Activated T-cell treated with anti-CD3 and anti-CD28 coated beads for 24 hours (primary cell): ENCODE measurements around the gene AQP10.
"Not testable (repeated sequence)": the region's sequence is repeated elsewhere in the genome, so short reads cannot be mapped to it uniquely, and the experiment has no call there.

Source experiments
- DNase-seq: peaks from one replicate; pipeline ENCODE4 v3.0.0-alpha.2; 2020; ENCODE audit warnings: low read depth

AQP10 gene

DNA sequence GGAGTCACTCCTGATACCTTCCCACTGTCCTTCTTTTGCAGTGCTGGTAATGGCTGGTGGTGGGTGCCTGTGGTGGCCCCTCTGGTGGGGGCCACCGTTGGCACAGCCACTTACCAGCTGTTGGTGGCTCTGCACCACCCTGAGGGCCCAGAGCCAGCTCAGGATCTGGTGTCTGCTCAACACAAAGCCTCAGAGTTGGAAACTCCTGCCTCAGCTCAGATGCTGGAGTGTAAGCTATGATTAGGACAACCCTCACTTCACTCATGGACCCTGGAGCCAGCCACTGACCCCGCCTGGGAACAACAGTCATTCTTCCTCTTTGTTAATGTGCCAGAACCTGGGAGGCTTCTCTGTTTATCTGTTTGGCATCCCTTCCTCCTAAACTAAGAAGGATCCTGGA lies 3.3 kb downstream of the AQP10 start:
- DNase-seq, result no peak

DNA sequence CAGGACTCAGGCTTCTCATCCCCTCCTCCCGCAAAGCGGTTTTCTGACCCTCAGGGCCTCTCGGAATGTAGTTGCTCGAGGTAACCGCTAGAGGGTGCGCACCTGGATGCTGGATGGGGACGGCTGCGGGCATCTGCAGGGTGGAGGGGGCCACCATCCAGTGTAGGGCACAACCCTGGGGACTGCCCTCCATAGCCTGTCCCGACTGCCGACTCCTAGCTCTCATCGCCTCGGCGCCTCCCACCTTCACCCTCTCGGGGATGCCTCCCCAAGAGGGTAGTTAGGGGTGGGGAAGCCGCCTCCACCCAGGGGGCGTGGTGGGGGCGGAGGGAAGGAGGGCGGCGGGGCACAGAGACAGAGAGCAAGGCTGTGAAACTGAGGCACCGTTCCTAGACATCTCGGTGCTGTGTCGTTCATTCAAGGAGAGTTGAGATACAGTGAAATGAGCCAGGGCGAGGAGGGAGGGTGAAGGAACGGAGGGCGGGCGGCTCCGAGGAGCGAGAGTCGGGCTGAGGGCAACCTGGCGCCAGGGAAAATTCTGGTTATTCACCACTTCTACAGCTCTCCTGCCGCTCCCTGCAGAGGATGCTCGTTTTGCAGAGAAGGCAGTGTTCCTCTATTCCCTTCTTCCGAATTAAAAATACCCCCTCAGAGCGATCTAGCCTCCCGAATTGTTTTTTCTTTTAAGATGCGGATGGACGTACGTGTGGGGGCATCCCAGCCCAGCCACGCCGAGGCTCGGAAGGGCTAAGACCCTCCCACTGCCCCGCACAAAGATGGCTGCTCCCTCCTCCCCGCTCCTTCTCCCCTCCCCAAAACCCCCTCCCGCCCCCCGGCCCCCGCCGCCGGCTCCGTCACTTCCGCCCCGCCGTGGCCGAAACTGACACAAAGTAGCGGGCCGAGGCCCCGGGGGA lies 4.0 kb downstream of the AQP10 start, which contains the start of gene ATP8B2:
Gene ATP8B2 (plus strand): TSS at position 857 of the 914 bp plus-strand sequence. CDS start 2,617 bp downstream, outside the sequence.
- peak; percentile 77 for DNase-seq

DNA sequence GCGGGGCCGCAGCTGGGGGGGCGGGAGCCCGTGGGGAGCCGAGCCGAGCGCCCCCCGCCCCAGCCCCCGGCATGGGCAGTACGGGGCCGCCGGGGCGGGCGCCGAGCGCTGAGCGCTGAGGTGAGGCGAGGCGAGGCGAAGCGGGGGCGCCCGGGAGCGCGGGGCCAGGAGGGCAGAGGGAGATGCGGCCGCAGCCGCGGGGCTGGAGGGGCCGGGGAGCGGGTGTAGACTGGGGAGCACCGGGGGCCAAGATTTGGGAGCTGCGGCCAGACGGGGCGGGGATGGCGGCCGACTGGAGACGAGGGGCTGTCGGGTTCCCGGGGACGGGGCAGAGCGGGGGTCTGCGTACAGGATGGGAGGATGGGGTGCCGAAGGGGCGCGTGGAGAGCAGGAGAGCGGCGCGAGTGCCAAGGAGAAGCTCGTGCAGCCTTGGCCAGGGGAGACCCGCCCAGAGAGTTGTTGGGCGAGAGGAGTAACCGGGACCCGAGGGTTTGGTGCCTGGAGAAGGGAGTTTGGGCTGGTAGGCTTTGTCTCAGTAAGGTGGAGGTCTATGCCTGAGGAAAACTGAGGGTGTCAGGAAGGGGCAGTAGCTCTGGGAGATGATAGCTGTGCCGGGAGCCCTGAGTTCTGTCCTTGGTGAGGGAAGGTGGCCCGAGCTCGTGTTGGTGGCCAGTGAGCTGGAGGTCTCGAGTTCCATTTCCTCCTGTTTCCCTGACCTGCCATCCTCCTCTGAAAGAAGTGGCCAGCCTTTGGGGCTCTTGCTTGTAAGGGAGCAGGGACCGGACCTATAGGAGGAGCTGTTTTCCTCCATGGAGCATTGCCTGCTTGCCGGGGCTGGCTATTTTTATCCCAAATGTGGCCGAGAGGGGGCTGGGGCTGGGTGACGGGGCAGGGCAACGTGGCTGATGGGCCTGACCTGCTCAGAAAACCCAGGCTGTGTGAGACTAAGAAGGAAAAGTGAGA lies 5.0 kb downstream of the AQP10 start:
- peak; percentile 39 for DNase-seq

DNA sequence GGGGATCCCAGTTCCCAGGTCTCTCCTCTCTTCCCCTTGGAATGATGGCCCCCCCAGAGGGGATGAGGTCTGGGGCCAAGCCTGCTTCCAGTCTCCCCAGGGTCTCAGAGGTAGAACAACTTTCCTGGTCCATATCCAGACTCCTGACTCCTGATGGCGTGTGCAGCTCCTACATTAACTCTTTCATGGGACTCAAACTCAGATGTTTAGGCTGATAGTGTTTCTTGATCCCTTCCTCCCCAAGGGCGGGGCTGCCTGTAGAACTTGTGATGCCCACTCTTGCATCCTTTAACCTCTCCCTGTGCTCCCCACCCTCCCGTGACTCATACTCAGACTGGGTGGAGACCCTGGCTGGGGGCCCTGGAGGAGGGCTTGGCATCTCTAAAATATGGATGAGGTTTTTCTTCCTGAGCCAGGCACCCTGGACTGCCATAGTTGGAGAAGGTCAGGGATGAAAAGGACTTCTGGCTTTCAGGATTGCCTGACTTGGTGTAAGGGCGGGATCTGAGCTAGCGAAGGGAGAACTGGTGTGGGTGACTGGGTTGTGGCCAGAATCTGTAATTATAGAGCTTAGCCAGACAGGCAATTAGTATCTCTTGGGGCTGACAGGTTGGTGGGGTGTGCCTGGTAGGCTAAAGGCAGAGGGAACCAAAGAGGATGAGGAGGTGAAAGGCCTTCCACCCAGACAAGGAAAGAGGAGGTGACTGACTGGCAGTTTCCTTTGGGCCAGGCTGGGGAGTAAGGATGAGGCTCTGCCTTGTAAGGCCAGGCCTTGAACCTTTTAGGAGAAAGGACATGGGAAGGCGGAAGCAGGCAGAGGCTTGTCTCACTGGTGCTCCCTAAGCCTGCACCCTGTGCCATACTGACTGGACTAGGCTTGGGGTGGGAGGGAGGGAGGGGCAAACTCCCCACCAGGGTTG lies 5.9 kb downstream of the AQP10 start:
- no peak for DNase-seq

GRCh38 chr1:154327466-154328317 lies 6.8 kb downstream of the AQP10 start:
- DNase-seq, result no peak

DNA sequence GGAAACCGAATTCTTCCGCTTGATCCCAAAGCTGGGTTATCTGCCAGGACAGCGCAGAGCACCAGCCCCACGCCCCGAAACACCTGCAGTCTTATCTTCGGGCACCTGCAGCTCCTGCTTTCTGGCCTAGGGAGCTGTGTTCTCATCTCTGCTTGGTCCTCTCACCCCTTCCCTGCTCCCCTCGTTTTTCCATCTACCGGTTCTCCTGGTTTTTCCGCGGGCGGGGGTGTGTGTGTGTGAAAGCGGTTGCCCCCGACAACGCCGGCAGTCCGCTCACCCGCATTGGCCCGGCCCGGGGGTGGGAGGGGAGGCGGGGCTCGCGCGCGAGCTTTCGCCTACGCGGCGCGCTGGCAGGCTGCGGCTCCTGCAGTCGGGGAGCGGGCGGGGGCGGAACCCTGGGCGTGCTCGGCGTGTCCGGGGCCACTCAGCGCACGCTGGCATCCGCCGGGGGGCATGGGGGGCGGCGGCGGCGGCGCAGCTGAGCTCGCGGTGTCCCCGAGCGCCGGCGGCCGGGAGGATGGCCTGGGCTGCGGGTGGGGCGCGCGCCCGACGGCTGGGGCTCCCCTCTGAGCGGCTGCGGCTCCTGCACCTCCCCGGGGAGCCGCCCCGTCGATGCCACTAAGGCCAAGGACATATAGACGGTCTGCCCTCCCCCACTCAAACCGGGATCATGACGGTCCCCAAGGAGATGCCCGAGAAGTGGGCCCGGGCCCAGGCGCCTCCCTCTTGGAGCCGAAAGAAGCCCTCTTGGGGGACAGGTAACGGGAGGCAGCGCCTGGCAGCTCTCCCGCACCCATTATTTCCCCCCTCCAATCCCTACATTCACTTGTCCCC lies 7.6 kb downstream of the AQP10 start:
- peak; percentile 80 for DNase-seq

DNA sequence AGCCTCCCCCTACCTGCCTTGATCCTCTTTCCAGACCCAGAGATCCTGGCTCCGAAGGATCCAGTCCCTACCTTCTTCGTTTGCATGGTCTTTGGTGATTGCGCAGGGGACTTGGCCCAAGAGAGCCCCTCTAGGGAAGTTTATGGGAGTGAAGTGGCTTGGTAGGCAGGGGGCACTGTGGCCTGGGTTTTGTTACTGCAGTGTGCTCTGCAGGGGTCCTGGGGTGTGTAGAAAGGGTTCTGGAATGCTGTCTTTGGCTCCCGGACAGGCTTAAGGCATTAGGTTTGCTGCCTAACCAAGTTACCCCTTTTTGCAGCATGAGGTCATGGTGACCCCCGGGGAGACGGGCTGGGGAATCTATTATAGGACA lies 8.2 kb downstream of the AQP10 start:
- DNase-seq, result no peak

DNA sequence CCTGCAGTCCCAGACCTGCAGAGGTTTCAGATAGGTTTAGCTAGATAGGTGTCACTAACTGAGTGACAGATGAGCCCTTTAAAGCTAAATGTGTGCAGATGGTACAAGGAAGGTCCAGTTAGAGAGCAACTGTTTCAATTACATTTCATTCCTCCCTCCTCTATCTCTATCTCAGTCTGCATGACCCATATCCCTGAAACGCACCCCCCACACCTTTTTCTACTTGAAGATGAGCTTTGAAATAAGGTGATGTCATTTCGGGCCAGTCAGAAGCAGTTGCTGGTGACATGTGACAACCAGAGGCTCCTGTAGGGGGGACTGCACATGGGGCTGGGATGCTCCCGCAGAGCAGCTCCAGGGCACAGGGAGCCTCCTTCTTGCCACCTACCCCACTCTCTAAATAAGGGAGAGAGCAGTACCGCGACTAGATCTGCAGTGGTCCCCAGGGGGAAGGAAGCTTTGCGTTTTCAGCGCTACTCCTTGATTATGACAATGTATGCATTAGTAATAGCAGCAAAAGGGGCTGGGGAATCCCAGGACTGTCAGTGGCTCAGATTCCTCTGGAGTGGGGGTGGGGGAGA lies 8.7 kb downstream of the AQP10 start:
- no peak for DNase-seq

GRCh38 chr1:154330669-154331068 lies 9.8 kb downstream of the AQP10 start:
- DNase-seq, result no peak

- DNase-seq, result no peak
Observed at GRCh38 chr1:154334079-154335024, 13.5 kb downstream of the AQP10 start.

DNA sequence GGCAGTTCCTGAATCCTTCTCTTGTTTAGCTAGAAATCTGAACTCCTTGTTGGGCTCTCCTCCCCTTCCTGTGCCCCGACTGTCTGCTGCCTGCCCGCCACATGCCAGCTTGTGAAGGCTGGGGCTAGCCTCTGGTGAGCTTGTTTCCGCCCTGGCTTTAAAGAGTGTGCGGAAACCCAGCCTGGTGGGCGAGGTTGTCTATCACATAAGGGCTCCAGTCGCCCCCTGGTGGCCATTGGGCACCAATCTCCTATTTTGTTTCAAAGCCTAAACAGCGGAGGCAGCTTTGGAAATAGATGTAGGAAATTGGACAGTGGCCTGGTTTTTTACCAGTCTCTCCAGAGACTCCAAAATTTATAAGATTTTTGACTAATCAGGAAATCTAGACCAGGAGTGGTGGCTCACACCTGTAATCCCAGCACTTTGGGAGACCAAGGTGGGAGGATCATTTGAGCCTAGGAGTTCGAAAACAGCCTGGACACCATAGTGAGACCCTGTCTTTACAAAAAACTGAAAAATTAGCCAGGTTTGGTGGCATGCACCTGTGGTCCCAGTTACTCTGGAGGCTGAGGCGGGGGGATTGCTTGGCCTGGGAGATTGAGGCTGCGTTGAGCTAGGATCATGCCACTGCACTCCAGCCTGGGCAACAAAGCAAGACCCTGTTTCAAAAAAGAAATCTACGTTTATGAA lies 14.3 kb downstream of the AQP10 start:
- DNase-seq, result peak; percentile 87

DNA sequence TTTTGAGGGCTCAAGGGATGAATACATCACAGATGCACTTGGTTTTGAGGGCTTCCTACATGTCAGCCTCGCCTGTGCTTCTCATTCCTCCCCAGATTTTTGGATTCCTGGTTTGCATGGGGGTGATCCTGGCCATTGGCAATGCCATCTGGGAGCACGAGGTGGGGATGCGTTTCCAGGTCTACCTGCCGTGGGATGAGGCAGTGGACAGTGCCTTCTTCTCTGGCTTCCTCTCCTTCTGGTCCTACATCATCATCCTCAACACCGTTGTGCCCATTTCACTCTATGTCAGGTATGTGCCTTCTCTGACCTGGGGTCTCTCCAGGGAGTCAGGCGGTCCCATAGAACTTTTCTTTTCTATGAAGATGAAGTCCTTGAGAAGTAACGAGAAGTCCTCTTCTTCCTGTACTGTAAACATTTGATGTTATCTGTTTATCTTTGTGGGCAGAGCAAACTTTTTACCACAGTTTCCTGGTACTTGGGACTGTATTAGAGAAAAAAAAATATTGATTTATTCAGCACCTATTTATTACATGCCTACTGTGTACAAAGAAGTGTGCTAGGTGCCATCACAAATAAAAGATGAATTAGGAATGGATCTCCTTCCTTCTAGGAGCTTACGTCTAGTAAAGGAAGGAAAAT lies 16.5 kb downstream of the AQP10 start:
- no peak for DNase-seq

GRCh38 chr1:154338875-154339274 lies 18.0 kb downstream of the AQP10 start:
- no peak for DNase-seq

DNA sequence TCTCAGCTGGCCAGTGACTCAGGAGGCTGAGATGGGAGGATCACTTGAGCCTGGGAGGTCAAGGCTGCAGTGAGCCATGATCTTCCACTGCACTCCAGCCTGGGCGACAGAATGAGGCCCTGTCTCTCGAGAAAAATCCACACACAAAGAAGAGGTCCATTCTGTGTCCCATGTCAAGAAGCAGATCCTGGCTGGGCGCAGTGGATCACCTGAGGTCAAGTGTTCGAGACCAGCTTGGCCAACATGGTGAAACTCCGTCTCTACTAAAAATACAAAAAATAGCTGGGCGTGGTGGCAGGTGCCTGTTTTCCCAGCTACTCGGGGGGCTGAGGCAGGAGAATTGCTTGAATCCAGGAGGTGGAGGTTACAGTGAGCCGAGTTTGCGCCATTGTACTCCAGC lies 20.5 kb downstream of the AQP10 start:
- not testable (repeated sequence) for DNase-seq

DNA sequence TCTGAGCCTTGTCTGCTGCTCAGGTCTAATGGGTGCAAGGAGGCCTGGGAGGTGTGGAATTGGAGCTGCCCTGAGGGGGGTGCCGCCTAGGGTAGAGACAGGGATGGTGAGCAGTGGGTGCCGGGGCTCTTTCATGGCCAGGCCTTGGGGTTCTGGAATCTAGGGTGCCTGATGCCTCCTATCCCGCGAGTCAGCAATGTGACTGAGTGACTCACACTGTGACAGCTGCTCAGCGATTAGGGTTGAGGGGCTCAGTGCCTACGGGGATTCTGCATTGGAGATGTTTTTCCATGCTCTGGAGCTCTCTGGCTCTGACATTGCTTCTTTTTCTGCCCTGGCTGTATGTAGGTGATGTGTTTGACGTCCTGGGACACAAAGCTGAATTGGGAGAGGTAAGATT lies 21.2 kb downstream of the AQP10 start:
- DNase-seq, result no peak

DNA sequence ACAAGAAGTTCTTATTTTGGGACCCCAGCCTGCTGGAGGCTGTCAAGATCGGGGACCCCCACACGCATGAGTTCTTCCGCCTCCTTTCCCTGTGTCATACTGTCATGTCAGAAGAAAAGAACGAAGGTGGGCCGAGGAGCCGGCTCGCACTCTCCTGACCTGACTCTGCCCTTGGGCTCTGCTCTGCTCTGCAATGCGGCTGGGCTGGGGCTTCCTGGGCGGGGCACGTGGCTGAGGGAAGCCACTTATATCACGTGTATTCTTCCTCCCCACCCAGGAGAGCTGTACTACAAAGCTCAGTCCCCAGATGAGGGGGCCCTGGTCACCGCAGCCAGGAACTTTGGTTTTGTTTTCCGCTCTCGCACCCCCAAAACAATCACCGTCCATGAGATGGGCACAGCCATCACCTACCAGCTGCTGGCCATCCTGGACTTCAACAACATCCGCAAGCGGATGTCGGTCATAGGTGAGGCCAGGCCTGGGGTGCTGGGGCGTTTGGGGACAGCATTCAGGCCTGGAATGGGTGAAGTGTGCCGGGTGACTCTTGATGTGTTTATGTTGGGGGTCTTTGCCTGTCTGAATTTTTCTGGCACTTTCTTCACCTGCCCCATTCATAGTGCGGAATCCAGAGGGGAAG lies 22.1 kb downstream of the AQP10 start:
- DNase-seq, result peak; percentile 56
